GM12878 (cell line): ENCODE data around the gene AP3S2. TPM values are rescaled to one million over a fixed set of nuclear protein-coding genes. Genes with fewer than 3 reads are reported as not detected.

Experiments used
- ATAC-seq: fragments of 200-7000 bp; cut with Tn5 transposase; 3 replicates; pipeline ENCODE4 v1.9.1; 2020; ENCODE audit warnings: mild to moderate bottlenecking, moderate library complexity
- BruUV-seq: library from RNA; stranded (reverse); fragments of 400-500 nt; replicated peaks from 2 replicates; lab custom pipeline; 2021; lab: Mats Ljungman, UMichigan
- CTCF ChIA-PET: fragments of 300-600 bp; sonication (Branson Sonifier 250); formaldehyde crosslinking; extraction: SDS; loops from one replicate; lab custom pipeline; 2021; ENCODE audit warnings: inconsistent platforms; lab: Yijun Ruan, JAX
- POLR2A ChIA-PET: fragments of 350-600 bp; formaldehyde crosslinking; extraction: SDS; loops from one replicate; lab custom pipeline; 2021; ENCODE audit warnings: inconsistent platforms; lab: Charles Lee
- RAD21 ChIA-PET: fragments of 300-600 bp; sonication (Branson Sonifier 250); formaldehyde crosslinking; loops from one replicate; lab custom pipeline; 2023; ENCODE audit warnings: antibody characterized with exemption; ENCODE audit not compliant: unreplicated experiment; lab: Charles Lee
- SMC1A ChIA-PET: fragments of 300-600 bp; sonication (Branson Sonifier 250); formaldehyde crosslinking; loops from one replicate; lab custom pipeline; 2023; ENCODE audit not compliant: unreplicated experiment, uncharacterized antibody; lab: Charles Lee
- DNase-seq: peaks from one replicate; pipeline ENCODE4 v3.0.0-alpha.2; 2011; ENCODE audit warnings: low read depth, low spot score
- FAIRE-seq: peaks from 3 replicates; lab custom pipeline; 2011; peaks lifted over from hg19 to GRCh38; lab: Jason Lieb, UNC
- H2AFZ ChIP-seq: 2 replicates; pipeline ENCODE4 v1.6.0; 2011; ENCODE audit warnings: low read depth, low read length, control low read depth; ENCODE audit not compliant: control insufficient read depth
- H3K27ac ChIP-seq: 2 replicates; pipeline ENCODE4 v1.5.1; 2011; ENCODE audit warnings: control low read depth; ENCODE audit not compliant: control insufficient read depth, insufficient read depth
- H3K27me3 ChIP-seq, 2 experiments: replicated peaks in 1 of 2; 2 replicates each; pipeline versions ENCODE4 v1.6.0 to v1.6.1; 2011; ENCODE audit warnings: low read length in 1 of 2; ENCODE audit not compliant: control insufficient read depth in 2 of 2, insufficient read depth in 2 of 2
- H3K36me3 ChIP-seq, 2 experiments: 2 replicates each; pipeline ENCODE4 v1.5.1; 2011; ENCODE audit warnings: low read length in 1 of 2; ENCODE audit not compliant: control insufficient read depth in 2 of 2, insufficient read depth in 2 of 2
- H3K4me1 ChIP-seq: 2 replicates; pipeline ENCODE4 v1.6.1; 2011; ENCODE audit warnings: mild to moderate bottlenecking, low read length, moderate library complexity, mixed read lengths; ENCODE audit not compliant: control insufficient read depth, insufficient read depth
- H3K4me2 ChIP-seq: 2 replicates; pipeline ENCODE4 v1.6.0; 2011; ENCODE audit warnings: control low read depth; ENCODE audit not compliant: control insufficient read depth, insufficient read depth
- H3K4me3 ChIP-seq: fragments of 200-600 bp; sonication (generic); 2 replicates; pipeline ENCODE4 v1.5.1; 2016
- H3K79me2 ChIP-seq: 2 replicates; pipeline ENCODE4 v1.6.0; 2011; ENCODE audit warnings: low read length; ENCODE audit not compliant: control insufficient read depth, insufficient read depth
- H3K9ac ChIP-seq: 2 replicates; pipeline ENCODE4 v1.8.0; 2011; ENCODE audit warnings: low read length, control low read depth, mixed read lengths; ENCODE audit not compliant: control insufficient read depth, insufficient read depth
- H3K9me3 ChIP-seq: replicated peaks from 3 replicates; pipeline ENCODE4 v1.5.1; 2011; ENCODE audit warnings: mild to moderate bottlenecking, low read length; ENCODE audit not compliant: control insufficient read depth, insufficient read depth
- H4K20me1 ChIP-seq: 2 replicates; pipeline ENCODE4 v1.6.0; 2011; ENCODE audit not compliant: control insufficient read depth, insufficient read depth
- BRCA1 ChIP-seq: IDR thresholded peaks from 2 replicates; pipeline ENCODE4 v1.6.1; 2011; ENCODE audit warnings: low read depth, low read length, improper control_type of control experiment
- CHD1 ChIP-seq: IDR thresholded peaks from 2 replicates; pipeline ENCODE4 v1.6.1; 2012; ENCODE audit warnings: low read depth, low read length, improper control_type of control experiment
- EZH2 ChIP-seq: IDR thresholded peaks from 2 replicates; pipeline ENCODE4 v1.6.1; 2012; ENCODE audit warnings: low read depth, mild to moderate bottlenecking, control low read depth, inconsistent platforms, low read length, borderline replicate concordance; ENCODE audit not compliant: control insufficient read depth
- FOXM1 ChIP-seq: IDR thresholded peaks from 2 replicates; pipeline ENCODE4 v1.6.1; 2012; ENCODE audit warnings: low read depth, mild to moderate bottlenecking, inconsistent platforms, low read length, moderate library complexity
- JUNB ChIP-seq: IDR thresholded peaks from 2 replicates; pipeline ENCODE4 v1.6.1; 2016; ENCODE audit warnings: antibody characterized with exemption, mild to moderate bottlenecking
- KLF5 ChIP-seq: fragments of 450-650 bp; IDR thresholded peaks from 2 replicates; pipeline ENCODE4 v1.6.1; 2014; ENCODE audit warnings: mild to moderate bottlenecking; ENCODE audit not compliant: partially characterized antibody
- POLR2AphosphoS2 ChIP-seq: IDR thresholded peaks from 2 replicates; pipeline ENCODE4 v1.6.1; 2011; ENCODE audit warnings: low read depth, mild to moderate bottlenecking, low read length, improper control_type of control experiment, moderate library complexity
- RBBP5 ChIP-seq: fragments of 200-600 bp; sonication (generic); conservative IDR thresholded peaks from 2 replicates; pipeline ENCODE4 v1.6.1; 2016
- SREBF1 ChIP-seq: IDR thresholded peaks from 2 replicates; pipeline ENCODE4 v1.6.1; 2012; ENCODE audit warnings: mild to moderate bottlenecking, low read length
- SREBF2 ChIP-seq: IDR thresholded peaks from 2 replicates; pipeline ENCODE4 v1.6.1; 2012; ENCODE audit warnings: mild to moderate bottlenecking, low read length
- STAT1 ChIP-seq: fragments of 450-650 bp; conservative IDR thresholded peaks from 2 replicates; pipeline ENCODE4 v1.6.1; 2014; ENCODE audit warnings: antibody characterized with exemption, mild to moderate bottlenecking
- SUPT20H ChIP-seq: IDR thresholded peaks from 2 replicates; pipeline ENCODE4 v1.6.1; 2011; ENCODE audit warnings: low read depth, mild to moderate bottlenecking, low read length, moderate library complexity, borderline replicate concordance; ENCODE audit not compliant: control insufficient read depth
- TCF3 ChIP-seq: IDR thresholded peaks from 2 replicates; pipeline ENCODE4 v1.6.1; 2012; ENCODE audit warnings: low read depth, mild to moderate bottlenecking, low read length, borderline replicate concordance; ENCODE audit not compliant: insufficient read depth
- WGBS: methylation state at CpG from one replicate; pipeline ENCODE4 v1.1.6; 2016; ENCODE audit warnings: low lambda C conversion rate; ENCODE audit not compliant: insufficient replicate concordance, insufficient coverage; ENCODE audit errors: missing lambda C conversion rate; 5-methylcytosine and 5-hydroxymethylcytosine counted together
- in situ Hi-C: fragments of 300-500 bp; cut with MboI; formaldehyde crosslinking; loops from 9 replicates; pipeline ENCODE4 v1.14.3; 2018; ENCODE audit warnings: mixed read lengths
- intact Hi-C: fragments of 100-400 bp; cut with micrococcal nuclease; formaldehyde crosslinking; loops from one replicate; pipeline ENCODE4 v1.14.2; 2022; ENCODE audit not compliant: unreplicated experiment
- polyA plus RNA-seq, 11 experiments: library from polyadenylated mRNA; depleted of rRNA in 4 of 11; unstranded in 6 of 11; stranded (reverse) in 5 of 11; fragments of >200 nt; fragmentation: Nextera tagmentation in 4 of 11; fragmentation: Illumina TruSeq in 1 of 11; extraction: Ambion mirVana in 4 of 11; extraction: Trizol in 1 of 11; gene quantifications; 1 replicate in 1 of 11; 2 replicates in 10 of 11; pipeline versions ENCODE4 v1.2.1 to v1.2.3, GENCODE V29; 2011 to 2016; ENCODE audit warnings: inconsistent platforms in 2 of 11, missing spikeins in 2 of 11, low read depth in 1 of 11
- total RNA-seq, 4 experiments: library from RNA; depleted of rRNA in 3 of 4; stranded (reverse); fragments of >200 nt in 3 of 4; fragmentation: Illumina TruSeq in 1 of 4; extraction: Trizol in 1 of 4; gene quantifications; 2 replicates each; pipeline versions ENCODE4 v1.2.1 to v1.2.3, GENCODE V29; 2013 to 2021
- TF ChIP-seq, protein P1 (sequence below): fragments of 450-650 bp; formaldehyde crosslinking; IDR thresholded peaks from 2 replicates; pipeline ENCODE4 v1.5.0; 2022; ENCODE audit warnings: mild to moderate bottlenecking, missing genetic modification characterization

Gene AP3S2
- total and polyA plus RNA-seq, 10 of the 15 experiments (the other 5 are each of a cell fraction or from before 2014, with no cell fraction given) = 10.0 to 43.6 (median 26.0) TPM

GRCh38 chr15:89815769-89816168 is 78.0 kb downstream of the AP3S2 start:
- Histone ChIP-seq H4K20me1 (no peaks in the 10 kb centered on the region), H3K79me2 (no peaks in the 10 kb centered on the region), H3K9me3 (no peaks in the 10 kb centered on the region; the same call in 2 of the 3 replicates), H3K27ac (no peak overlapping the region), H3K27me3 (peaks cover 5 to 6% of the 10 kb centered on the region in 2 experiments; a peak in 3 of 4 replicates), H3K4me2 (no peak overlapping the region), H3K4me1 (no peaks in the 10 kb centered on the region; the same call in 1 of the 2 replicates), H3K9ac (no peak overlapping the region), H3K4me3 (no peak overlapping the region), H2AFZ (no peak overlapping the region), H3K36me3 (no peaks in the 10 kb centered on the region)
- DNase-seq (no peak), ATAC-seq (no peak), FAIRE-seq (no peak)
- ChIA-PET CTCF (no interaction called here), POLR2A (no interaction called here), RAD21 (no interaction called here), SMC1A (no interaction called here)
- WGBS = 78% methylated on average over 3 of the region's 3 CpGs
- BruUV-seq = no TSS peak
- TF ChIP-seq TCF3 = no peak
- TF ChIP-seq EZH2 = no peak
- TF ChIP-seq SREBF2 = no peak
- TF ChIP-seq FOXM1 = no peak
- no peak for TF ChIP-seq STAT1
- TF ChIP-seq SUPT20H = no peak
- TF ChIP-seq, protein P1, sequence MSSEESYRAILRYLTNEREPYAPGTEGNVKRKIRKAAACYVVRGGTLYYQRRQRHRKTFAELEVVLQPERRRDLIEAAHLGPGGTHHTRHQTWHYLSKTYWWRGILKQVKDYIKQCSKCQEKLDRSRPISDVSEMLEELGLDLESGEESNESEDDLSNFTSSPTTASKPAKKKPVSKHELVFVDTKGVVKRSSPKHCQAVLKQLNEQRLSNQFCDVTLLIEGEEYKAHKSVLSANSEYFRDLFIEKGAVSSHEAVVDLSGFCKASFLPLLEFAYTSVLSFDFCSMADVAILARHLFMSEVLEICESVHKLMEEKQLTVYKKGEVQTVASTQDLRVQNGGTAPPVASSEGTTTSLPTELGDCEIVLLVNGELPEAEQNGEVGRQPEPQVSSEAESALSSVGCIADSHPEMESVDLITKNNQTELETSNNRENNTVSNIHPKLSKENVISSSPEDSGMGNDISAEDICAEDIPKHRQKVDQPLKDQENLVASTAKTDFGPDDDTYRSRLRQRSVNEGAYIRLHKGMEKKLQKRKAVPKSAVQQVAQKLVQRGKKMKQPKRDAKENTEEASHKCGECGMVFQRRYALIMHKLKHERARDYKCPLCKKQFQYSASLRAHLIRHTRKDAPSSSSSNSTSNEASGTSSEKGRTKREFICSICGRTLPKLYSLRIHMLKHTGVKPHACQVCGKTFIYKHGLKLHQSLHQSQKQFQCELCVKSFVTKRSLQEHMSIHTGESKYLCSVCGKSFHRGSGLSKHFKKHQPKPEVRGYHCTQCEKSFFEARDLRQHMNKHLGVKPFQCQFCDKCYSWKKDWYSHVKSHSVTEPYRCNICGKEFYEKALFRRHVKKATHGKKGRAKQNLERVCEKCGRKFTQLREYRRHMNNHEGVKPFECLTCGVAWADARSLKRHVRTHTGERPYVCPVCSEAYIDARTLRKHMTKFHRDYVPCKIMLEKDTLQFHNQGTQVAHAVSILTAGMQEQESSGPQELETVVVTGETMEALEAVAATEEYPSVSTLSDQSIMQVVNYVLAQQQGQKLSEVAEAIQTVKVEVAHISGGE (CRISPR knock-in tag) = no peak
- no peak for TF ChIP-seq BRCA1
- TF ChIP-seq SREBF1 = no peak
- TF ChIP-seq POLR2AphosphoS2 = no peak
- TF ChIP-seq KLF5 = no peak
- no peak for TF ChIP-seq JUNB
- TF ChIP-seq CHD1 = no peak
- TF ChIP-seq RBBP5 = no peak
- intact Hi-C loops = no loop called here
- in situ Hi-C loops = no loop called here
